DMS53 (cell line): ENCODE data around the gene VPREB3.
A peak's percentile ranks its signal among the peaks of the same experiment; 100 is the strongest.
"Not testable (repeated sequence)": the region's sequence is repeated elsewhere in the genome, so short reads cannot be mapped to it uniquely, and the experiment has no call there.

Source experiments
- DNase-seq: peaks from one replicate; lab custom pipeline; 2025; lab: John Stamatoyannopoulos, UW

The VPREB3 gene

DNA sequence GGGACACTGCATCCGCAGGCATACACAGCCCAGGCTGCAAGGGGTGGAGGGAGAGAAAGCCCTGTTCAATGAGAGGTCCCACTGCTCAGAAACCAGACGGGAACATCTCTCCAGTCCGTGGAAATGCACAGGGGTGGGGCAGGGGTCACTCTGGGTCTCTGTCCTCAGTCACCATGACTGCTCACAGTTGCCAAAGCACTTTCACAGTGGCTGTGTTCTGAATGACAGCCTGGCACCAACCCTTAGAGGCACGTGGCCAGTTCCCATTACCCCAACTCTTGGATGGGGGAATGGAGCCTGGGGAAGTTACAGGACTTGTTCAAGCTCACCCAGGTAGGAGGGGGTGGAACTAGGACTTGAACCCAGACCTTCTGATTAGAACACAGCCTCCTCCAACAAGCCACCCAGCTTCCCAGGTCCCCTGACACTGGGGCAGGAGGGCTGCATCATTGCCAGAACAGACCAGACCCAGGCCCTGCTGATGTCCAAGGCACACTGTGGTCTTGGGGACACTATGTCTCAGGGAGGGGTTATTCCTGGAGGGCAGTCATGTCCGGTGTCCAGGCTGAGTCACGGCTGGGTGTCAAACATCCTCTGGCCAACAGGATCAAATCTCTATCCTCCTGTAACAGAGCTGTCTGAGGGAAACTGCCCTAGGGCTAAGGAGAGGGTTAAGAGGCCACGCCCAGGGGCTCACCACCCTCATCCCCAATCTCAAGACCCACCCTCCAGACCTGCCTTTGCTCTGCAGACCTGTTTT is 11.5 kb downstream of the VPREB3 start:
- DNase-seq = no peak

DNA sequence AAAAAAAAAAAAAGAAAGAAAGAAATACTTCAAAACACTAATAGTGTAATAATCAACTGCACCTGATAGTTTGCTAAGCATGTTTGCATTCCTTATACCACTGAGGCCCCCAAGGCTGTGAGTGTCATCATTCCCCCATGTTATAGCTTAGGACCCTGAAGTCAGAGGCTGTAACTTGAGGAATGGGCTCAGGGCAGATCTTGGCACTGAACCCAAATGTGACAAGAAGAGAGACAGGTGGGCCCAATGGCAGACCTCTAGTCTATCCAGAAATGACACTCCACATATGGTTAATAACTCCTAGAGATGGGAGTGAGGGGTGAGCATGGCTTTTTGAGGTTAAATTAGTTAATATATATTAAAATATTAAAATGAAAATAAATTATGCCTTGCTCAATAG is 16.5 kb downstream of the VPREB3 start:
- DNase-seq = no peak

DNA sequence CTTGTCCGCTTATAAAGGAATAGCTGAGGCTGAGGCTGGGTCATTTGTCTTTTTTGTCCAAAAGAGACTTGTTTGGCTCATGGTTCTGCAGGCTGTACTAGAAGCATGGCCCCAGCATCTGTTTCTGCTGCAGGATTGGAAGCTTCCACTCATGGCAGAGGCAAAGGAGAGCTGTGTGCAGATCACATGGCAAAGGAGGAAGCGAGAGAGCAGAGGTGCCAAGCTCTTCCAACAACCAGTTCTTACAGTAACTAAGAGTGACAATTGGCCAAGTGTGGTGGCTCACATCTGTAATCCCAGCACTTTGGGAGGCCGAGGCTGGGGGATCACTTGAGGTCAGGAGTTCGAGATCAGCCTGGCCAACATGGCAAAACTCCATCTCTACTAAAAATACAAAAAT is 26.1 kb downstream of the VPREB3 start:
- not testable (repeated sequence) for DNase-seq

DNA sequence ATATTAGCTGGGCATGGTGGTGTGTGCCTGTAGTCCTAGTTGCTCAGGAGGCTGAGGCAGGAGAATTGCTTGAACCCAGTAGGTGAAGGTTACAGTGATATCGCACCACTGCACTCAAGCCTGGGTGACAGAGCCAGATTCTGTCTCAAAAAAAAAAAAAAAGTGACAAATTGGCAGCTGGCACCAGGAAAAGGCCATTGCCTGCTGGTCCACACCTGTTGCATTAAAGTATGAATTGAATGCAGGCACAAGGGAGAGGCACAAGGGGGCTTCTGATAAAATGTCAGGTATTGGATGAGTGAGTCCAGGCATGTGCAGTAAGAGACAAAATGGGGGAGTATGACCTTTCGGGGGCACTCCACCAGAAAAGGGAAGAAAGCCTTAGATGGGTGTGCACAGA is 31.5 kb downstream of the VPREB3 start:
- no peak for DNase-seq

DNA sequence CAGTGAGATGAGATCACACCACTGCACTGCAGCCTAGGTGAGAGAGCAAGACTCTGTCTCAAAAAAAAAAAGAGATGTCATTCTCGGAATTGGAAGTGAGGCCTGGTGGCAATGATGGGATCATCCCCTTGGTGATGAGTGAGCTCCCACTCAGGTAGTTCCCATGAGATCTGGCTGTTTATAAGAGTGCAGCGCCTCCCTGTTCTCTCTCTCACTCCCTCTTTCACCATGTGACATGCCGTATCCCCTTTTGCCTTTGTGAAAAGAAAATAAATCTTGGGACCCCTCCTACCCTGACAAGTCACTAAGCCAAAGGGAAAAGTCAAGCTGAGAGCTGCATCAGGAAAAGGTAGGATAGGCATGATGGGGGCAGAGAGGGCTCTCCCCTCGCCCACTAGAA is 32.1 kb downstream of the VPREB3 start:
- DNase-seq = no peak

DNA sequence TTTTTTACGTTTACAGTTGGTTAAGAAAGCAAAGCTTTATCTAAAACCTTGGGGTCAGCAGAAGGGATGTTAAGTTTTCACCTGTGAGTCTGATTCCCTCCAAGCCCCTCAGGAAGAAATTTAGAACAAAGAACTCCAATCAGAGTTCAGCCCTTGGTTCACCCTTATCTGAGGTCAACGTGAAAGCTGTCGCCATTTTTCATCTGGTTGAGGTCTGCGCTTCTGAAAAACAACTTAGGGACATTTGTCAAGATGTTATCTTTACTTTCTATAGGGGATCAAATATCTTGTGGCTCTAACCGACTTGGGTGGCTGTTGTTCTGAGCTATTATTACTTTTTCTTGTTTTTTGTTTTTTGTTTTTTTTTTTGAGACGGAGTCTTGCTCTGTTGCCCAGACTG is 33.4 kb downstream of the VPREB3 start:
- no peak for DNase-seq

DNA sequence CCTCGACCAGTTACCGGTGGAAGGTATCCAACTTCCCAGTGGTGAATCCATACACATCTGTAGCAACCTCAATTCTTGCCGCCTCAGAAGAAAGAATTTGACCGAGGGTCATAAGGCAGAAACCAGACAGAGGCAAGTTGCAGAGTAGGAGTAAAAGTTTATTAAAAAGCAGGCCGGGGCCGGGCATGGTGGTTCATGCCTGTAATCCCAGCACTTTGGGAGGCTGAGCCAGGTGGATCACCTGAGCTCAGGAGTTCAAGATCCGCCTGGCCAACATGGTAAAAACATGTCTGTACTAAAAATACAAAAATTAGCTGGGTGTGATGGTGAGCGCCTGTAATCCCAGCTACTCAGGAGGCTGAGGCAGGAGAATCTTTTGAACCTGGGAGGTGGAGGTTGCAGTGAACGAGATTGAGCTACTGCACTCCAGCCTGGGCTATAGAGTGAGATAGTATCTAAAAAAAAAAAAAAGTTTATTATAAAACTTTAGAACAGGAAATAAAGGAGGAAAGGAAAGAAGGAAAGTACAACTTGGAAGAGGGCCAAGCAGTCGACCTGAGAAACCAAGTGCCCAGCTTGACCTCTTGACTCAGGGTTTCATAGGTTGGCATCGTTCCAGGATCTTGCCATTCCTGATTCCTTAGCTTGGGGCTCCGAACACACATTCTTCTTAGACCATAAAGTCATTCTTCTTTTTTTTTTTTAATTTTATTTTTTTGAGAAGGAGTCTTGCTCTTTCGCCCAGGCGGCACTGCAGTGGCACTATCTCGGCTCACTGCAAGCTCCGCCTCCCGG is 35.7 kb downstream of the VPREB3 start:
- no peak for DNase-seq

DNA sequence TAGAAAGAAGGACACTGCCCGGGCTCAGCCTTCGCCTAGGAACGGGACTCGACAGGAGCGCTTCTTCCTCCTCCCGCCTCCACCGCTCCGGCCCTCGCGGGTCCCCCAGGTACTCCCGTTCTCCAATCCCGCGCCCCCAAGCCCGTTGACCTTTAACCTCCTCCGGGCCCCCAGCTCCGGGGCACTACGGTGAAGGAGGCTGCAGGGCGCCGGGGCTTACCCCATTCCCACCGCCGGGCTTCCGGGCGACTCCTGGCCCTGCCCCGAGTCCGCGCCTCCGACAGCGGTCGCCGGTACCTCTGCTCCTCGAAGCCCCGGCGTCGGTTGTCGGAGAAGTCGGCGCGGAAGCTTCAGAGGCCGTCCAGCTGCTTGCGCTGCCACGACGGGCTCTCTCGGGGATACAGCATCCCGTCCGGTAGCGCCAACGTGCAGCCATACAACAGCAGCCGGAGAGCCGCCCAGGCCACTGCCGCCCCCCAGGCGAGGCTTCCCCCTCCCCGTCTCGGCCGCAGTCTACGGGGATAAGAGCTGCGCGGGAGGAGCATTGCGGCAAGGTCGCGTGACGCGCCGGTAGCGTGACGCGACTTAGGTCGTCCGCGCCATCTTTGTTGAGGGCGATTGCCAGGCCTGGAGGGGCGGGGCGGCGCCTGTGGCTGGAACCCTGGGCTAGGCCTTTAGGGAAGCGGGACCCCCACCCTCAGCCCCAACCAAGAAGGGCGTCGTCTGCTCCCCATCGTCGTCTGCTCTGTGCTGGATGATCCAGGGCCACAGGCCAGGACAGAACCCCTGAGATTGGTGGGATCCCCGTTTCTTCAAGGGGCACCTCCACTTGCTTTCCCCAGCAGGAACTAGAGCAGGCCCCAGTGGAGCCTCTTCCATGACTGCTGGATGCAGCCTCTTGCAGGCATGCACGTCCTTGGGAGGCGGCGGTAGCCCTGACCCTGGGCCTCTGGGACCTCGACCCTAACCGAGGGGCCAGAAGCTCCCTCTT is 37.1 kb downstream of the VPREB3 start:
- peak; percentile 82 for DNase-seq

DNA sequence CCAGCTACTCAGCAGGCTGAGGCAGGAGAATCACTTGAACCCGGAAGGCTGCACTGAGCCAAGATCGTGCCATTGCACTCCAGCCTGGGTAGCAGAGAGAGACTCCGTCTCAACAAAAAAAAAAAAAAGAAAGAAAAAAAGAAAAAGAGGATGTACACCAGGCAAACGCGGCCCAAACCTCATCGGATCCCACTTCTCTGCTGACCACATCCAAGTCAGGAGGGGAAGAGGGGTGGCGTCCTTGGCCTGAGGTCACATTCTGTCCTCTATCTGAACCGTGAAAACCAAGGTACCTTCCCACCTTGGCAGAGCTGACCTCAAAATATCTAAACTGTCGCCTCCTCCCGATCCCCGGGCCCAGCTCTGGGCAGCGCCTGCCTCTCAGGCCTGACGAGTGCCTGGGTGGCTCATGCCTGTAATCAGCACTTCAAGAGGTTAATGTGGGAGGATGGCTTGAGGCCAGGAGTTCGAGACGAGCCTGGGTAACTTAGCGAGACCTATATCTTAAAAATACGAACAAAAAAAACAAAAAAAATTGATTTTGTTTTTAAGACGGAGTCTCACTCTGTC is 38.3 kb downstream of the VPREB3 start:
- DNase-seq = no peak

DNA sequence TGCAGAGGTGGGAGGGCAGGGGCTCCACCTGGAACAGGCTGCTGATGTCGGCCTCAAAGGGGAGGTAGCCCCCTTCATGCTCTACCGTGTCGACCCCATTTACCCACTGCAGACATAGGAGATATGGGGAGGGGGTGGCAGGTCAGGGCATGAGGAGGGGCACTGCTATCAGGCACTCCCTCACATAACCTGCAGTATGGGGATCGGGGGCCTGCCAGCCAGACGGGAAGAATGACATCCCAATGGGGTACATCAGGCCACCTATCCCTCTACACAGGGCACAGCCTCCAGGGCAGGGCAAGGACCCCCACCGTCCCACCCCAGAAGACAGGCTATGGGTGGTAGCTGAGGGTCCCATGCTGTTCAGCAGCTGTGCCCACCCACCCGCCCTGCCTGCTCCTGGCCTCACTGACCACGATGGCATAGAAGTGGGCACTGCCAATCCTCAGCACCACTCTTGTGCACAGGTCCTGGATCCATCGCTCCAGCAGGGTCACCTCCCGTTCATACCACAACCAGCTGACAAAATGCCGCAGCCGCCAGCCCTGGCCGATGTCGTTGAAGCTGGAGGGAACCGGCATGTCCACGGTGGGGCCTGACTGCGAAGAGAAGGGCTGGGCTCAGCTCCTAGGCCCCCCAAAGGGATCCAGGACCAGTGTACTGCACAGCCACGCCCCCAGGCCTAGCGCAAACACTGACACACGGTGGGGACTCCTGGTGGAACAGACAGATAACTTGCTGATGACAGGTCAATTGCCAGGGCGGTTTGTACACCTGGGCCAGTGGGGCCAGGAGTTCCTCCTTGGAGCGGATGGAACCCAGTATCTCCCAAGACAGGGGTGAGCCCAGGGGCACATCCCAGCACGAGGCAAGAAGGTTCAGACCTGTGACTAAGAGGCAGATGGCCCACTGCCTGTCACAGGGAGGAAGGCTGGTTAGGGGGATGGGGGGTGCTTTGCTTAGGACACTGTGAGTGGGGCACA is 39.3 kb downstream of the VPREB3 start:
- no peak for DNase-seq

DNA sequence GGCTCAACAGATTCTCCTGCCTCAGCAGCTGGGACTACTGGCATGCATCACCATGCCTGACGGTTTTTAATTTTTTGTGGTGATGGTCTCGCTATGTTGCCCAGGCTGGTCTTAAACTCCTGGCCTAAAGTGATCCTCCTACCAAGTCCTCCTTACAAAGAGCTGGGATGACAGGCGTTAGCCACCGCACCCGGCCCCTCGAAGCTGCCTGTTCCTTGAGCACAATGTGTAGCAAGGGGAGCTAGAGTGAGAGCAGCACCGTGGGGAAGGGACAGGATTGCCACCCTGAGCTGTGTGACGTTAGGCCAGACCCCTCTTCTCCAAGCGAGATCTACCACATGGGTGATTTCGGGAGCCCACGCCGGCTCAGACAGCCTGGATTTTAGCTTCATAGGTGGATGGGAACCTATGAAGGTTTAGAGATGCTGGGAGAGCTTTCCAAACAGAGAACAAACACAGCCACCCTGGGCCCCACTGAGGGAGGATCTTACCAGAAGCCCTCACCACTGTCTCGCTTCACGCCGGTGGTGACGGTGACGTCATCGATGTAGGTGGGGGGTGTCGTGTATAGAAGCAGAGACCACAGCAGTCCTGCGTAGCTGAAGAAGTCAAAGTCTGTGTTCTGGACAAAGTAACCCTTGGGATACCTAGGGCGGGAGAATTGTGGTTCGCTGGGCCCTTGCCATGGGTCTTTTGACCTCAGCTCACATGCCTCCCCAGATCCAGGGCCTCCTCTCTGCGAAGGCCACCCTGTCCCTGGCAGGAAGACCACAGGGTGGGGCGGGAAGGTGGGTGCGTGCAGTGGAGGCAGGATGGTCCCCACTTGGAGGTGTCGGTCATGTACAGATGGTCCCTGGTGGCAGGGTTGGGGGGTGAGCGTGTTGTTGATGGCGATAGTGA is 40.3 kb downstream of the VPREB3 start:
- no peak for DNase-seq

DNA sequence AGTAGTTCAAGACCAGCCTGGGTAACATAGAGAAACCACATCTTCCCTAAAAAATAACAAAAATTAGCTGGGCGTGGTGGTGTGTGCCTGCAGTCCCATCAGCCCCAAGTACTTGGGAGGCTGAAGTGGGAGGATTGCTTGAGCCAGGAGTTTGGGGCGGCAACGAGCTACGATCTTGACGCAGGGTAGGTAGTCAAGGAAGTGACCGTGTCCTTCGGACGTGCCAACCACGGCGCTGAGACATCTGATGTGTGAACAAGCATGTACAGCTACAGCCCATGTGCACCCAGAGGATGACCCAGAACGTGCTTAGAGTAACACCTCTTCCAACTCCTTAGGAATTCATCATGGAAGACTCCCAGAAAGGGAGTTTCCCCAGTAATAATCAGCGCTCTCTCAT is 42.0 kb downstream of the VPREB3 start:
- no peak for DNase-seq

DNA sequence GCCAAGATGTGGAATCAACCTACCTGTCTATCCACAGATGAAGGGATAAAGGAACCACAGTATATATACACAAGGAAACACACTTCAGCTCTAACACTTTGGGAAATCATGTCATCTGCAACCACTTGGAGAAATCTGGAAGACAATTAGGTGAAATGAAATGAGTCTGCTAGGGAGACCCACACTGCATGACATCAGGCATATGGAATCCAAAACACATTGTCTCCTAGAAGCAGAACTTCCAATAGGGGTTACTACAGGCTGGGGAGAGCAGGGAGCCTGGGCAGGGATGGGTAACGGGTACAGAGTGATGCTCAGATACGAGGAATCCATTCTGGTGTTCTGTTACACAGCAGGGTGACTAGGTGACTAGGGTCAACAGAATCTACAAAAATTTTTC is 45.1 kb downstream of the VPREB3 start:
- no peak for DNase-seq

DNA sequence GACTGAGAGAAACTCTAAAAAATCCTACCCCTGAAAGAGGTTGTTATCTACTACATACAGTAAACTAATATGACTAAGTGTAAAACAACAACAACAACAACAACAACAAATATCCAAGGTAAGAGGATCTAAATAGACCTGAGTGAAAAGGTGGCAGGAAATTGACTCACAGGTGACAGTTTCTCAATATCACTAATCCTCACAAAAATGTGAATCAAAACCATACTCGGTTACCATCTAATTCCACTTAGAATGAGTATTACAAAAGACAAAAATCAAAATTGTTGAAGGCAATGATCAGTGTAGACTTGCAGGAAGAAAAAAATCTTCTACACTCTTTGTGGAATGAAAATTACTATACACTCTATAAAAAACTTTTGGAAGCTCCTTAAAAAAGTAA is 46.0 kb downstream of the VPREB3 start:
- no peak for DNase-seq

DNA sequence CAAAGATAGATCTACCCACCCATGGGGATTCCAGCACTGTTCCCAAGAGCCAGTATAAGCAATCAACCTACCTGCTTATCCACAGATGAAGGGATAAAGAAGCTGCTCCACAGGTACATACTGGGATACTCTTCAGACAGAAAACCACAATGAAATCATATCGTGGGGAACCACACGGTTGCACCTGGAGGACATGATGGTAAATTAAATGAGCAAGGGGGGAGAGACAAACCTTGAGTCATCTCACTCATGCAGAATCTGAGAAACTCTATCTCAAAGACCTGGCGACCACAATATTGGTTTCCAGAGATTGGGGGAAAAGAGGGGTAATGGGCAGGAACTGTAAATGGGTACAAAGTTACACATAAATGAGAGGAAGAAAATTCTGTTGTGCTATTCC is 48.9 kb downstream of the VPREB3 start:
- DNase-seq = no peak

DNA sequence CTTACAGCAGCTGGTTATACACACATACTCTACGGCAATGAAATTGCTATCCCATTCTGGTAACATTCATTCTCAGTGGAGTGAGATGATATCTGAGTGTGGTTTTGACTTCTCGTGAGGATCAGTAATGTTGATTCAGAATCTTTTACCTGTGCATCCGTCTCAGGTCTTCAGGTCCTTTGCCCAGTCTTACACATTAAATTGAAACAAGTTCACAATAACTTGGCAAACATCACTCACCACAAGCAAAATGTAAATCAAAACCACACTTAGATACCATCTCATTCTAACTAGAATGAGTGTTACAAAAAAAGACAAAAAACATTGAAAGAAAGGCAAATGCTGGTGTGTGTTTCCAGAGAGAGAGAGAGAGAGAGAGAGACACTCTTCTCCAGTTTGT is 49.4 kb downstream of the VPREB3 start:
- no peak for DNase-seq

DNA sequence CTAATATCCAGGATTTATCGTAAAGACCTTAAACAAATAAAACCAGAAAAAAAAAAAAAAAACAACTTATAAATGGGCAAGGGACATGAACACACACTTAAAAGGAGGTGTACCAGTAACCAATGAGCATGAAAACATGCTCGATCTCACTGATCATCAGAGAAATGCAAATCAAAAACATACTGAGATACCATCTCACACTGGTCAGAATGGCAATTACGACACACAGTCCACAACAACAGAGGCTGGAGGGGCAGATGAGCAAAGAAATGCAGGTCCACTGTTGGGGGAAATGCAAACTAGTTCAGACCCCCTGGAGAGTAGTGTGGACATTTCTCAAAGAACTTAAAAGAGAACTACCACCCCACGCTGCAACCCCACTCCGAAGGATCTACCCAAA is 50.2 kb downstream of the VPREB3 start:
- DNase-seq = no peak
